ENCODE data around the gene ACOX3.
"Not testable (repeated sequence)": the region's sequence is repeated elsewhere in the genome, so short reads cannot be mapped to it uniquely, and the experiment has no call there.

Gene ACOX3

GRCh38 chr4:8431553-8431952, 9.0 kb downstream of the ACOX3 start:
- no peak for DNase-seq

GRCh38 chr4:8428288-8429097, 12.0 kb downstream of the ACOX3 start:
- peak; percentile 86 to 89 (median 87) for DNase-seq

- DNase-seq = peak in 1 of 5 experiments; percentile 46
These were observed 12.7 kb downstream of the ACOX3 start for GRCh38 chr4:8427761-8428287.

- no peak for DNase-seq
These were observed 13.3 kb downstream of the ACOX3 start for GRCh38 chr4:8427262-8427661.

GRCh38 chr4:8422786-8423185, 17.7 kb downstream of the ACOX3 start:
- no peak for DNase-seq

- no peak for DNase-seq
These were observed 18.2 kb downstream of the ACOX3 start for GRCh38 chr4:8422327-8422726.

- not testable (repeated sequence) for DNase-seq
These were observed 20.4 kb downstream of the ACOX3 start for GRCh38 chr4:8420151-8420550.

GRCh38 chr4:8419222-8420041, 21.1 kb downstream of the ACOX3 start:
- DNase-seq = peak in 2 of 5 experiments; percentile 37 to 77

- DNase-seq = no peak
These were observed 23.4 kb downstream of the ACOX3 start for GRCh38 chr4:8417071-8417614.

- DNase-seq = peak in 3 of 5 experiments; percentile 26 to 81 (median 56)
These were observed 26.1 kb downstream of the ACOX3 start for GRCh38 chr4:8414377-8414776.

- DNase-seq = no peak
These were observed 28.2 kb downstream of the ACOX3 start for GRCh38 chr4:8412288-8412687.

- no peak for DNase-seq
These were observed 29.0 kb downstream of the ACOX3 start for GRCh38 chr4:8411351-8412180.

GRCh38 chr4:8410641-8411271, 29.8 kb downstream of the ACOX3 start:
- DNase-seq = no peak

GRCh38 chr4:8410066-8410625, 30.4 kb downstream of the ACOX3 start:
- no peak for DNase-seq

- peak in 3 of 5 experiments; percentile 22 to 91 (median 91) for DNase-seq
These were observed 31.1 kb downstream of the ACOX3 start for GRCh38 chr4:8409264-8410065.

GRCh38 chr4:8407756-8408155, 32.8 kb downstream of the ACOX3 start:
- no peak for DNase-seq

GRCh38 chr4:8407316-8407715, 33.2 kb downstream of the ACOX3 start:
- DNase-seq = no peak

- not testable (repeated sequence) for DNase-seq
These were observed 33.6 kb downstream of the ACOX3 start for GRCh38 chr4:8406887-8407286.

GRCh38 chr4:8405516-8405875, 35.0 kb downstream of the ACOX3 start:
- DNase-seq = no peak

GRCh38 chr4:8404791-8405515, 35.6 kb downstream of the ACOX3 start:
- no peak for DNase-seq

All from T-helper 2 cell (primary cell).